GM19324 (cell line): ENCODE measurements around the gene HRAS.

Experiments used
- ATAC-seq: cut with Tn5 transposase; IDR thresholded peaks from one replicate; pipeline ENCODE4 v1.9.1; 2021; ENCODE audit warnings: mild to moderate bottlenecking, moderate library complexity; ENCODE audit not compliant: unreplicated experiment, low FRiP score

Gene HRAS

GRCh38 chr11:554428-555226 lies 19.3 kb upstream of the HRAS start:
- no peak for ATAC-seq

DNA sequence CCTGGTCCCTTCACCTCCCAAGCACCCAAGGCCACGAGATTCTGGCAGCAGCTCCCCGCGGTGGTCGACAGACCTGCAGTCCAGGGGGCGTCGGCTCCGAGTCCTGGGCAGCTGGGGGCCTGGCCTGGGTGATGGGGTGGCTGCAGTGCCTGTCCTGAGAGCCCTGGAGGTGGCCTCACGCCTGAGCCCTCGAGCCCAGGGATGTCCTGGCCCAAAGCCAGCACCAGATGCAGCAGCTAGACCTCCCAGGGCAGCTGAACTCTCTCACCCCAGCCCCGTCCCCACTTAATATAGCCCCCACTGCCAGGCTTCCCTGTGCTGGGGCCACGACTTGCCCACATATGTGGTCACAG lies 18.6 kb upstream of the HRAS start:
- ATAC-seq = no peak

DNA sequence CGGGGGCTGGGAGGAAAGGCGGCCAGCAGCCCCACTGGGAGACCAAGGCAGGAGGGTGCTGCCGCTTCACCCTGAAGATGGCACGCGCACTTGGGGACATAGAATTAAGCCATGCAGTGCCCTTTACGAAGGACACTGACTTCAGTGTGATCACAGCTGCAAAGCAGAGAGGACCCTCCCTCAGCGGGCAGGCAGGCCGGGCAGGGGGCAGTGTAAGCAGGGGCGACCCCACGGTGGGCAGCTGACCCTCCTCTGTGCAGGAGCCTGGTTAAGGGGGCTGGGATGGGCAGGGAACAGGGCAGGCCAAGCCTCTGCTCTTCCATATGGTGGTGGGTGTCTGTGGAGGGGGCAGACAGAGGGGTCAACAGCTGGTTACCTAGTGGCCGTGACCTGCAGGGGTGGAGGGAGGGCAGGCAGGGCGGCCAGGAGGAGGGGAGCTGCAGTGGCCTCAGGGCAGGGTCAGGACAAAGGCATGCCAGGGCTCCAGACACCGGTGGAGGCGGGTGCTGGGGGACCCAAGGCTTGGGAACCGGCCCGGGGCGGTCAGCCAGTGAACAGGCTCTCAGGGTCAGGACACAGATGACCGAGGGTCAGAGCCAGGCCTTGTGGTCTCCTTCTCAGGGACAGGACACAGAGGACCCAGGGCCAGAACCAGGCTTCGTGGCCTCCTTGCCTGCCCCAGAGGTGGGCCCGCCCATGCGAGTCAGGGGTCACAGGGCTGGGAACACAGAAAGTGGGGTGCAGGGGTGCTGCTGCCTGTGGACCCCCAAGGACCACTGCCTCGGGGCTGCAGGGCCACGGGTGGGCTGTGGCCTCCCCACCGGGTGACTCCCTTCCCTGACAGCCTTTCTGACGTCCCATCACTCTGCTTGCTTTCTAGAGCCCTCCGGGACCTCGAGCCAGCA lies 18.0 kb upstream of the HRAS start:
- ATAC-seq = no peak

GRCh38 chr11:551596-551995 lies 16.2 kb upstream of the HRAS start:
- no peak for ATAC-seq

GRCh38 chr11:551131-551530 lies 15.8 kb upstream of the HRAS start:
- no peak for ATAC-seq

- no peak for ATAC-seq
Observed at GRCh38 chr11:550746-551085, 15.3 kb upstream of the HRAS start.

DNA sequence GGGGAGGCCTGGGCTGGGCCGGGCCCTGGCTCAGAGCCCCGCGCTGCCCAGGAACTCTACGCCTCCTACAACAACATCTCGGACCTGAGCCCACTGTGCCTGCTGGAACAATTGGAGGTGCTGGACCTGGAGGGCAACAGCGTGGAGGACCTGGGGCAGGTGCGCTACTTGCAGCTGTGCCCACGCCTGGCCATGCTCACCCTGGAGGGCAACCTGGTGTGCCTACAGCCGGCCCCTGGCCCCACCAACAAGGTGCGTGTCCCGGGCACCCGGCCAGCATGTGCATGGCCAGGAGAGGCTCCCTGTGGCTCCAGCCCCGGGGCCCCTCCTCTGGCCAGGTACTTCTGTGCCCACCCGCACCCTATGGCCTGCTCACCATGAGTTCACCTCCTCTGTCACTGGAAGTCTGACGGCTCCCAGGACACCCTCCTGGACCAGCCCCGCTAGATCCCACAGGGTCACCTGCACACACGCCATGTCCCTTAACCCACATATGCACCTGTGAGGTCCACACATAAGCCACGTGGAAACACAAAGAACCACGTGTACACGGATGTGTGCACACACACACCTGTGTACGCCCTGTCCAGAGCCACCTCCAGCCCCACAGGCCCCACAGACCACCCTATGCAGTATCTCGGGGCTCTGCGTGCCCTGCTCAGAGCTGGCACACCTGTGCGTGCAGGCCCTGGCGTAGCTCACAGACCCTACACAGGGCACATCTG lies 14.8 kb upstream of the HRAS start:
- ATAC-seq = no peak

DNA sequence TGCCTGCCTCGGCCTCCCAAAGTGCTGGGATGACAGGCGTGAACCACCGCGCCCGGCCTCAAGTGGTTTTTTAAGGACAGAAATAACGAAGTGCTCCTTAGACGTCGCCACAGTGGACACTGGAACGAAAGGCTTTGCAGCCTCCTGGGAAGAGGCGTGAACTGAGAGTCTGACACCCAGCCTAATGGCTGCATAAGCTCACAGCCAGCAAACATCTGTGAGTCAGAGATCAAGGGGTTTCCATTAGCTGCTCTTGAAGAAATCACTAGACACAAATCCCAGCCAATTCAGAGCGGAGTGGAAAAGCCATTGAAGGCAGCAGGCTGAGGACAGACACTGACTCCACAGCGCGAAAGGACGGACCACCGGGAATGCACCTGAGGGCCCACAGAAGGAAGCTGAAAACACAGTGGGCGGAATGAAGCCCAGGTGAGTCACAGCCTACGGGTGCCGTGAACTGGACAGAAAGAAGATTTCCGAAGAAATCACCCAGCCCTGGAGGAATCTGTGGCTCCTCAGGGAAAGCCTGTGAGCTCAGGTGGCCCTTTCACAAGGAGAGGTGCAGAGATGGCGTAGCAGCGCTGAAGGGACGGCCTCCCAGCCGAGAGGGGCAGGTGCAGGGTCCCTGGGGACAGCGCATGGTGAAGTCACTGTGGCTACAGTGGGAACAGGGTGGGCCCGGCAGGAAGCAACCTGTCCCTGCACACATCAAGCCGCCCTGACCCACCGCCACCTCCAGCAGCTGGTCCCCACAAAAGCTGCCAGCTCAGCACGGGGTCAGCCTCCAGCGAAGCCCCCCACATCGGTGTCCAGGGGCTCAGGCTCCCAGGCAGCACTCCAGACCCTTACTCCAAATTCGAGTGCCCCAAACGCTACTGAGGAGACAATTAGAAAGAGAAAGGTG lies 13.6 kb upstream of the HRAS start:
- no peak for ATAC-seq

GRCh38 chr11:545171-545570 lies 9.8 kb upstream of the HRAS start:
- ATAC-seq = no peak

GRCh38 chr11:544817-545166 lies 9.4 kb upstream of the HRAS start:
- ATAC-seq = no peak

GRCh38 chr11:541433-541885 lies 6.1 kb upstream of the HRAS start:
- ATAC-seq = no peak

- no peak for ATAC-seq
Observed at GRCh38 chr11:540583-541432, 5.4 kb upstream of the HRAS start.

DNA sequence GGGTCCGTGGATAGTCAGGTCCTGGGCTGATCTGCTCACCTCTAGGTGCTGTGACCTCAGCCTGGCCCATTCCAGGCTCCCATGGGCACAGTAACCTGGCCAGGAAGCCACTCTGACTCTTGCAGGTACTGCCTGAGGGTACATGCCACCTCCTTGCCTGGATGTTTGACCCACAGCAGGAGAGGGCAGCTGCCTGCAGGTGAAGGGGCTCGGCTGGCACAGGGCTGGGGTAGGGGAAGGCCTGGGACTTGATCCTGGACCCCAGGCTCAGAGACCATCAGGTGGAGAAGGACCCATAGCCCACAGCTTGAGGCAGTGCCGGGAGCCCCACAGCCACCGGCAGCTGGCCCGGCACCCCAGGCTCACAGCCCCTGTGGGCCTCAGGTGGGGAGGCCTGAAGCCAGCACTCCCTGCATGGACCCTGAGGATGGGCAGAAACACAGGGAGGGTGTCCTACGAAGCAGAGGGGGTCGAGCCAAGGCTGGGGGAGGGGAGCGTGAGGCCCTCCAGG lies 4.7 kb upstream of the HRAS start:
- no peak for ATAC-seq

DNA sequence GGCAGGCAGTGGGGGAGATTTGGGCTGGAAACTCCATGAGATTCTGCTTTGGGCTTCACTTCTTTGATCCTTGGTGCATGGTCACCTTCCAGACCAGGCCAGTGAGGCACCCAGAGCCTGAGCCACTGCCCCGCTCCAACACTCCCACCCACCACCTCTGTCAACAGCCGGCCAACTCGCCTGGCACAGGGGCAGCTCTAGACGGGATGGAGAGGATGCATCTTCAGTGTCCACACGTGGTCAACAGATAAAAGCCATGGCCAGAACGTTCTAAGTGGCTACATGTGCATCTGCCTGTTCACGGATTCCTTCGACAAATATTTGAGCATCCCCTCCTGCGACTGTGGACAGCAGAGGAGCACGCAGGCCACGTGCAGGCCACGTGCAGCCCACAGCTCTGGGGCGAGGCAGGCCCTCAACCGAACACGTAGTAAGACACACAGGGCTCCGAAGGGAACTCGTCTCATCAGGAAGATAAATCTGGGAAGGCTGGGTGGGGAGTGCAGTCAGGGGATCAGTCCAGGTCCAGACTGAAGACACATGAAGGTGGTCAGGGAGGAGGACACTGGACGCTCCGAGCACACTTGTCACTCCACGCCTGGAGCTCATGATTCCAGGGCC lies 3.2 kb upstream of the HRAS start:
- no peak for ATAC-seq

DNA sequence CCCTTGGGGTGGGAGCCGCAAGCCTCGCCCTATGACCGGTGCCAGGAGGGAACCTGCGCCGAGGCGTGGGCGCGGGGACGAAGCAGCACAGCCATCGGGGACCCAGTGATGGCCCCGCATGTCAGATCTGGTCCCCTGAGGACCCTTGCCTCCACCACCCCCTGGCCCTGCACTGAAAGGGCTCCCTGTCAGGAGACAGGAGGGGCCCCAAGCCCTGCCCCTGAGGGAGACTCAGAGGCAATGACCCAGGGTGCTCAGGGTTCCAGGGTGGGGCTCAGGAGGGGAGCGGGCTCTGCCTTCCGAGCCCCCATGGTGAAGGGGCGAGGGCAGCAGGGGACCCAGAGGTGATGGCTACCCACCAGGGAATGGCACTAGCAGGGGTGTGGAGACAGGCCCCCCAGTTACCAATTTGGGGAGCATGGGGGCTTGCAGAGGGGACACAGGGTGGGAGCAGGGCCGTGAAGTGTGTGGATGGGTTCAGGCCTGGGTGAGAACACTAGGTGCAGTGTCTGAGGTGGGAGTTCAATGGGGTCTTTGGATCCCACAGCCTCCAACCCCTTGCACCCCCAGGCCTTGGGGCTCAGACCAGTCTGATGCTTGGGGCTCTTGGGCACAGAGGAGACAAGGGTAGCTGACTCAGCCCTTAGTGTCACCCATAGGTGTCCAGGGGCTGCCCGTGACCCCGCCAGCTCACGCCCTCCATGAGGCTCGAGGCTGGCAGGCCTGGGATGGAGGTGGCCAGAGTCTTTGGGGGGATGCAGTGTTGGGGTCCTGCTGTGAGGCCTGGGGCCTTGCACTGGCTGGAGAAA lies 2.5 kb upstream of the HRAS start:
- ATAC-seq = no peak

DNA sequence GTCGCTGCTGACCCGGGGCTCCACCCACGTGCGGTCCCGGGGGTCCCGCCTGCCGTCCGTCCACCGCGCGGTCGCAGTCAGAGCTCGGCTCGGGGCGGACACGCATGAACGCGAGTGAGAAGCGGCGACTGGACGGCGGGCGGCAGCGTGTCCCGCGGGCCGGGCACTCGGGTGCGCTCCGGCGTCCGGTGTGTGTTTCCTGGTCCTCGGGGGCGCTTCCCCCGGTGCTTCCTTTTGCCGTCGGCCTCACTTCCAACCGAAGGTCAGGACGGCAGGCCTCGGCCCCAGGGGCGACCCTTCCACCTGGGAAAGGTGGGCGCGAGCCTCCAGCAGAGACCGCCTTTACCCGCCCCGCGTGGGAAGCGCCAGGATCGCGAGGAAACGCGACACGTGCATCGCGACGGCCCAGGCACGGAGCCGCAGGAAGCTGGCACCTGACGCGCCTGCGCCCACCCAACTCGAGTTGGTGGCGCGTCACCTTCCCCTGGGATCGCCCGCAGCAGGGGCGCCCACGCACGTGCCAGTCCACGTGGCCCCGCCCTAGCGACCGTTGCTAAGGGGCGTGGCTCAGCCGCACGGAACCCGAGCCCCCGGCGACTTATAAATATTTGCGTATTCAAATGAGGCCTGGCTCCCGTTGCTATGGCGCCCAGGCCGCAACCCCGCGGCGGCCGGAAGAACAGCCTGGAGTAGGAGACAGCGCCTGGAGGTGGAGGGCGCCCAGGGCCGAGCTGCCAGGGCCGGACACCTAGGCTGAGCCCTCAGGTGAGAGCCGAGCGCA lies 1.7 kb upstream of the HRAS start, which contains the start of gene LRRC56:
LRRC56 (plus strand) TSS at position 687 of the 781 bp plus-strand sequence. CDS start 3,158 bp downstream, outside the sequence.
- ATAC-seq = peak; percentile 50

- no peak for ATAC-seq
Observed at GRCh38 chr11:535210-535518, 212 bp downstream of the HRAS start.
